WTC11 (cell line): Measurements from ENCODE around the gene KLHL29. TPM values are rescaled to one million over a fixed set of nuclear protein-coding genes. Genes with fewer than 3 reads are reported as not detected.

ENCODE experiments used
- ATAC-seq: fragments of 200-7000 bp; cut with Tn5 transposase; 2 replicates; pipeline ENCODE4 v1.10.0; 2021; ENCODE audit warnings: mild to moderate bottlenecking, moderate library complexity
- CTCF ChIA-PET: fragments of 300-600 bp; sonication (Branson Sonifier 250); formaldehyde crosslinking; loops from one replicate; lab custom pipeline; 2021; ENCODE audit warnings: antibody characterized with exemption; lab: Charles Lee
- POLR2A ChIA-PET: fragments of 350-600 bp; sonication (Branson Sonifier 250); formaldehyde crosslinking; loops from one replicate; lab custom pipeline; 2021; ENCODE audit warnings: antibody characterized with exemption; lab: Charles Lee
- DNase-seq: peaks from one replicate; pipeline ENCODE4 v3.0.0; 2021; ENCODE audit warnings: low spot score
- H3K27ac Mint-ChIP-seq: 2 replicates; pipeline ENCODE4 v1.8.0; 2021; ENCODE audit warnings: mixed read lengths
- H3K27me3 Mint-ChIP-seq: 2 replicates; pipeline ENCODE4 v1.8.0; 2021; ENCODE audit warnings: low read depth, mild to moderate bottlenecking, moderate library complexity, mixed read lengths
- H3K36me3 Mint-ChIP-seq: 2 replicates; pipeline ENCODE4 v1.8.0; 2021; ENCODE audit warnings: mixed read lengths
- H3K4me1 Mint-ChIP-seq: 2 replicates; pipeline ENCODE4 v1.8.0; 2022; ENCODE audit warnings: mixed read lengths
- H3K4me3 Mint-ChIP-seq: 2 replicates; pipeline ENCODE4 v1.8.0; 2021; ENCODE audit warnings: mild to moderate bottlenecking, moderate library complexity, mixed read lengths
- H3K9me3 Mint-ChIP-seq: 2 replicates; pipeline ENCODE4 v1.8.0; 2021; ENCODE audit warnings: mixed read lengths
- CREB1 ChIP-seq: sonication (generic); formaldehyde crosslinking; IDR thresholded peaks from 2 replicates; pipeline ENCODE4 v1.8.0; 2023; ENCODE audit warnings: mild to moderate bottlenecking, missing genetic modification reagents
- ELF4 ChIP-seq: sonication (generic); formaldehyde crosslinking; IDR thresholded peaks from 2 replicates; pipeline ENCODE4 v1.8.1; 2022; ENCODE audit warnings: low read depth, mild to moderate bottlenecking, moderate library complexity, missing genetic modification reagents
- ESRRA ChIP-seq: sonication (generic); formaldehyde crosslinking; IDR thresholded peaks from 2 replicates; pipeline ENCODE4 v1.8.1; 2022; ENCODE audit warnings: mild to moderate bottlenecking, missing genetic modification reagents, borderline replicate concordance
- FOXJ3 ChIP-seq: sonication (generic); formaldehyde crosslinking; IDR thresholded peaks from 2 replicates; pipeline ENCODE4 v1.9.0; 2021; ENCODE audit warnings: missing genetic modification reagents, mild to moderate bottlenecking, borderline replicate concordance
- FOXK1 ChIP-seq: sonication (generic); formaldehyde crosslinking; IDR thresholded peaks from 2 replicates; pipeline ENCODE4 v1.8.0; 2022; ENCODE audit warnings: mild to moderate bottlenecking, moderate library complexity, missing genetic modification reagents
- JAZF1 ChIP-seq: fragments of 250-450 bp; sonication (Bioruptor Pico); IDR thresholded peaks from 2 replicates; pipeline ENCODE4 v1.9.0; 2021; ENCODE audit warnings: moderate library complexity, mild to moderate bottlenecking, inconsistent platforms
- RORB ChIP-seq: fragments of 250-450 bp; sonication (Bioruptor Pico); IDR thresholded peaks from 2 replicates; pipeline ENCODE4 v1.9.0; 2021; ENCODE audit warnings: mild to moderate bottlenecking
- SMAD4 ChIP-seq: sonication (generic); formaldehyde crosslinking; IDR thresholded peaks from 2 replicates; pipeline ENCODE4 v1.8.0; 2022; ENCODE audit warnings: mild to moderate bottlenecking, missing genetic modification reagents
- ZNF219 ChIP-seq: sonication (generic); formaldehyde crosslinking; IDR thresholded peaks from 2 replicates; pipeline ENCODE4 v1.8.0; 2023; ENCODE audit warnings: missing genetic modification reagents, mild to moderate bottlenecking, borderline replicate concordance
- ZNF232 ChIP-seq: sonication (generic); formaldehyde crosslinking; IDR thresholded peaks from 2 replicates; pipeline ENCODE4 v1.8.0; 2022; ENCODE audit warnings: mild to moderate bottlenecking, missing genetic modification reagents
- ZNF263 ChIP-seq: sonication (generic); formaldehyde crosslinking; IDR thresholded peaks from 2 replicates; pipeline ENCODE4 v1.8.1; 2022; ENCODE audit warnings: low read depth, mild to moderate bottlenecking, moderate library complexity, missing genetic modification reagents
- total RNA-seq: library from RNA; stranded (reverse); gene quantifications from 3 replicates; pipeline ENCODE4 v1.2.3, GENCODE V29; 2021
- TF ChIP-seq, protein P1 (sequence below): sonication (generic); formaldehyde crosslinking; IDR thresholded peaks from 2 replicates; pipeline ENCODE4 v1.8.0; 2023; ENCODE audit warnings: missing genetic modification reagents
- TF ChIP-seq, protein P2 (sequence below): sonication (generic); formaldehyde crosslinking; IDR thresholded peaks from 2 replicates; pipeline ENCODE4 v1.8.1; 2023; ENCODE audit warnings: mild to moderate bottlenecking, missing genetic modification reagents, moderate library complexity
- TF ChIP-seq, protein P3 (sequence below): fragments of 250-450 bp; sonication (Bioruptor Pico); IDR thresholded peaks from 2 replicates; pipeline ENCODE4 v1.9.0; 2021; ENCODE audit warnings: mild to moderate bottlenecking
- TF ChIP-seq, protein P4 (sequence below): sonication (generic); formaldehyde crosslinking; conservative IDR thresholded peaks from 2 replicates; pipeline ENCODE4 v1.8.1; 2022; ENCODE audit warnings: mild to moderate bottlenecking, missing genetic modification reagents
- TF ChIP-seq, protein P5 (sequence below): sonication (generic); formaldehyde crosslinking; IDR thresholded peaks from 2 replicates; pipeline ENCODE4 v1.8.1; 2023; ENCODE audit warnings: mild to moderate bottlenecking, missing genetic modification reagents, moderate library complexity
- TF ChIP-seq, protein P6 (sequence below): fragments of 250-450 bp; sonication (Bioruptor Pico); IDR thresholded peaks from 2 replicates; pipeline ENCODE4 v1.9.0; 2021; ENCODE audit warnings: mild to moderate bottlenecking
- TF ChIP-seq, protein P7 (sequence below): sonication (generic); formaldehyde crosslinking; IDR thresholded peaks from 2 replicates; pipeline ENCODE4 v1.8.0; 2022; ENCODE audit warnings: mild to moderate bottlenecking, missing genetic modification reagents
- TF ChIP-seq, protein P8 (sequence below): sonication (generic); formaldehyde crosslinking; IDR thresholded peaks from 2 replicates; pipeline ENCODE4 v1.8.1; 2023; ENCODE audit warnings: mild to moderate bottlenecking, missing genetic modification reagents, borderline replicate concordance
- TF ChIP-seq, protein P9 (sequence below): fragments of 250-450 bp; sonication (Bioruptor Pico); IDR thresholded peaks from 2 replicates; pipeline ENCODE4 v1.9.0; 2021; ENCODE audit warnings: moderate library complexity, mild to moderate bottlenecking, inconsistent platforms, borderline replicate concordance

The KLHL29 gene
- total RNA-seq, 1 experiment from 2014 or later = 7.1 TPM

DNA sequence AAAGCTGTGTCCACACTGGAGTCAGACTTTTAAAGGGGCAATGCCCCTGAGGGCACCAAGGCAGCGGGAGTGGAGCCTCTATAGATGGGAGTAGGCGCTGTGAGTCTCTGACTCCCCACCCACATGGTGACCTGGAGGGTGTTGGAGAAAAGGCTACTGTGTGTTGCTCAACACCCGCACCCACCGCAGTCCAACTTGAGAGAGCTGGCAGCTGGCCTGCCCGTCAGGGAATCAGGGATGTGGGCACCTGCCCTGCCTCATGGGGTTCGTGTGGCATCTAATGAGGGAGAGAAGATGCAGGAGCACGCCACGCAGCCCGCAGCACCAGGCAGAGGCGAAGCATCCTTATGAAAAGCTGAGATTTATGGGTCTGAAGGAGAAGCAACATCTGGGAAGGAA lies 84.2 kb downstream of the KLHL29 start:
- H3K9me3 Mint-ChIP-seq = peaks cover 5% of the 10 kb centered on the region
- ATAC-seq (no peak), DNase-seq (no peak)
- H3K4me3 Mint-ChIP-seq = no peak overlapping the region
- POLR2A ChIA-PET = no interaction called here
- no peak for TF ChIP-seq ZNF232 (CRISPR knock-in tag)
- TF ChIP-seq, protein P1, sequence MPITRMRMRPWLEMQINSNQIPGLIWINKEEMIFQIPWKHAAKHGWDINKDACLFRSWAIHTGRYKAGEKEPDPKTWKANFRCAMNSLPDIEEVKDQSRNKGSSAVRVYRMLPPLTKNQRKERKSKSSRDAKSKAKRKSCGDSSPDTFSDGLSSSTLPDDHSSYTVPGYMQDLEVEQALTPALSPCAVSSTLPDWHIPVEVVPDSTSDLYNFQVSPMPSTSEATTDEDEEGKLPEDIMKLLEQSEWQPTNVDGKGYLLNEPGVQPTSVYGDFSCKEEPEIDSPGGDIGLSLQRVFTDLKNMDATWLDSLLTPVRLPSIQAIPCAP (CRISPR knock-in tag) = no peak
- no peak for TF ChIP-seq ZNF263 (CRISPR knock-in tag)
- no peak for TF ChIP-seq RORB (CRISPR knock-in tag)
- no peak for TF ChIP-seq ELF4
- TF ChIP-seq, protein P2, sequence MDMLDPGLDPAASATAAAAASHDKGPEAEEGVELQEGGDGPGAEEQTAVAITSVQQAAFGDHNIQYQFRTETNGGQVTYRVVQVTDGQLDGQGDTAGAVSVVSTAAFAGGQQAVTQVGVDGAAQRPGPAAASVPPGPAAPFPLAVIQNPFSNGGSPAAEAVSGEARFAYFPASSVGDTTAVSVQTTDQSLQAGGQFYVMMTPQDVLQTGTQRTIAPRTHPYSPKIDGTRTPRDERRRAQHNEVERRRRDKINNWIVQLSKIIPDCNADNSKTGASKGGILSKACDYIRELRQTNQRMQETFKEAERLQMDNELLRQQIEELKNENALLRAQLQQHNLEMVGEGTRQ (CRISPR knock-in tag) = no peak
- TF ChIP-seq, protein P3, sequence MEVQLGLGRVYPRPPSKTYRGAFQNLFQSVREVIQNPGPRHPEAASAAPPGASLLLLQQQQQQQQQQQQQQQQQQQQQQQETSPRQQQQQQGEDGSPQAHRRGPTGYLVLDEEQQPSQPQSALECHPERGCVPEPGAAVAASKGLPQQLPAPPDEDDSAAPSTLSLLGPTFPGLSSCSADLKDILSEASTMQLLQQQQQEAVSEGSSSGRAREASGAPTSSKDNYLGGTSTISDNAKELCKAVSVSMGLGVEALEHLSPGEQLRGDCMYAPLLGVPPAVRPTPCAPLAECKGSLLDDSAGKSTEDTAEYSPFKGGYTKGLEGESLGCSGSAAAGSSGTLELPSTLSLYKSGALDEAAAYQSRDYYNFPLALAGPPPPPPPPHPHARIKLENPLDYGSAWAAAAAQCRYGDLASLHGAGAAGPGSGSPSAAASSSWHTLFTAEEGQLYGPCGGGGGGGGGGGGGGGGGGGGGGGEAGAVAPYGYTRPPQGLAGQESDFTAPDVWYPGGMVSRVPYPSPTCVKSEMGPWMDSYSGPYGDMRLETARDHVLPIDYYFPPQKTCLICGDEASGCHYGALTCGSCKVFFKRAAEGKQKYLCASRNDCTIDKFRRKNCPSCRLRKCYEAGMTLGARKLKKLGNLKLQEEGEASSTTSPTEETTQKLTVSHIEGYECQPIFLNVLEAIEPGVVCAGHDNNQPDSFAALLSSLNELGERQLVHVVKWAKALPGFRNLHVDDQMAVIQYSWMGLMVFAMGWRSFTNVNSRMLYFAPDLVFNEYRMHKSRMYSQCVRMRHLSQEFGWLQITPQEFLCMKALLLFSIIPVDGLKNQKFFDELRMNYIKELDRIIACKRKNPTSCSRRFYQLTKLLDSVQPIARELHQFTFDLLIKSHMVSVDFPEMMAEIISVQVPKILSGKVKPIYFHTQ = no peak
- TF ChIP-seq, protein P4, sequence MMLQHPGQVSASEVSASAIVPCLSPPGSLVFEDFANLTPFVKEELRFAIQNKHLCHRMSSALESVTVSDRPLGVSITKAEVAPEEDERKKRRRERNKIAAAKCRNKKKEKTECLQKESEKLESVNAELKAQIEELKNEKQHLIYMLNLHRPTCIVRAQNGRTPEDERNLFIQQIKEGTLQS (CRISPR knock-in tag) = no peak
- peaks cover 15% of the 10 kb centered on the region for H3K27me3 Mint-ChIP-seq
- H3K36me3 Mint-ChIP-seq = no peaks in the 10 kb centered on the region; the same call in 1 of the 2 replicates
- CTCF ChIA-PET = no interaction called here
- no peak overlapping the region for H3K27ac Mint-ChIP-seq
- H3K4me1 Mint-ChIP-seq = no peaks in the 10 kb centered on the region

DNA sequence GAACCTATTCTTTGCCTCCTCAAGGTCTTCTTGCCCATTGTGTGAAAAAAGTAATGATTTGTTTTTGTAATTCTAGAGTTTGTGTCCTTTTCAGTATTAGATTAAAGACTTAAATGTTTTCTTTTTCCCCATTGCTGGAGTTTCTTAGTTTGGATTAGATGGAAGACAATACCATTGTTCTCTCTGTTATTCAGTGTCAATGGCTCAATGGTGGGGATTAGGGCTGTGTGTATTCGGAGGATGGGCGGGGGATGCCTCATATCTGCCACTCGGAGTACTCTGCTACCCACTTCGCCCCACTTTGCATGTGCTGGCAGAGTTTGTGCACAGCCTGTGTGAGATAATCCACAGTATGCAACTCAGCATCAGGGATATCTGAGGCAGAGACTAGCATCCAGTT lies 90.1 kb downstream of the KLHL29 start:
- peaks cover 5% of the 10 kb centered on the region for H3K9me3 Mint-ChIP-seq
- peaks cover 27% of the 10 kb centered on the region for H3K27me3 Mint-ChIP-seq
- TF ChIP-seq JAZF1 (CRISPR knock-in tag) = no peak
- TF ChIP-seq FOXK1 (CRISPR knock-in tag) = no peak
- TF ChIP-seq, protein P5, sequence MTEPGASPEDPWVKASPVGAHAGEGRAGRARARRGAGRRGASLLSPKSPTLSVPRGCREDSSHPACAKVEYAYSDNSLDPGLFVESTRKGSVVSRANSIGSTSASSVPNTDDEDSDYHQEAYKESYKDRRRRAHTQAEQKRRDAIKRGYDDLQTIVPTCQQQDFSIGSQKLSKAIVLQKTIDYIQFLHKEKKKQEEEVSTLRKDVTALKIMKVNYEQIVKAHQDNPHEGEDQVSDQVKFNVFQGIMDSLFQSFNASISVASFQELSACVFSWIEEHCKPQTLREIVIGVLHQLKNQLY (CRISPR knock-in tag) = no peak
- TF ChIP-seq ESRRA = no peak
- no peak for TF ChIP-seq ZNF263 (CRISPR knock-in tag)
- TF ChIP-seq, protein P6, sequence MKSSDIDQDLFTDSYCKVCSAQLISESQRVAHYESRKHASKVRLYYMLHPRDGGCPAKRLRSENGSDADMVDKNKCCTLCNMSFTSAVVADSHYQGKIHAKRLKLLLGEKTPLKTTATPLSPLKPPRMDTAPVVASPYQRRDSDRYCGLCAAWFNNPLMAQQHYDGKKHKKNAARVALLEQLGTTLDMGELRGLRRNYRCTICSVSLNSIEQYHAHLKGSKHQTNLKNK = no peak
- TF ChIP-seq SMAD4 = no peak
- TF ChIP-seq, protein P7, sequence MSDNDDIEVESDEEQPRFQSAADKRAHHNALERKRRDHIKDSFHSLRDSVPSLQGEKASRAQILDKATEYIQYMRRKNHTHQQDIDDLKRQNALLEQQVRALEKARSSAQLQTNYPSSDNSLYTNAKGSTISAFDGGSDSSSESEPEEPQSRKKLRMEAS (CRISPR knock-in tag) = no peak
- TF ChIP-seq CREB1 (CRISPR knock-in tag) = no peak
- TF ChIP-seq, protein P8, sequence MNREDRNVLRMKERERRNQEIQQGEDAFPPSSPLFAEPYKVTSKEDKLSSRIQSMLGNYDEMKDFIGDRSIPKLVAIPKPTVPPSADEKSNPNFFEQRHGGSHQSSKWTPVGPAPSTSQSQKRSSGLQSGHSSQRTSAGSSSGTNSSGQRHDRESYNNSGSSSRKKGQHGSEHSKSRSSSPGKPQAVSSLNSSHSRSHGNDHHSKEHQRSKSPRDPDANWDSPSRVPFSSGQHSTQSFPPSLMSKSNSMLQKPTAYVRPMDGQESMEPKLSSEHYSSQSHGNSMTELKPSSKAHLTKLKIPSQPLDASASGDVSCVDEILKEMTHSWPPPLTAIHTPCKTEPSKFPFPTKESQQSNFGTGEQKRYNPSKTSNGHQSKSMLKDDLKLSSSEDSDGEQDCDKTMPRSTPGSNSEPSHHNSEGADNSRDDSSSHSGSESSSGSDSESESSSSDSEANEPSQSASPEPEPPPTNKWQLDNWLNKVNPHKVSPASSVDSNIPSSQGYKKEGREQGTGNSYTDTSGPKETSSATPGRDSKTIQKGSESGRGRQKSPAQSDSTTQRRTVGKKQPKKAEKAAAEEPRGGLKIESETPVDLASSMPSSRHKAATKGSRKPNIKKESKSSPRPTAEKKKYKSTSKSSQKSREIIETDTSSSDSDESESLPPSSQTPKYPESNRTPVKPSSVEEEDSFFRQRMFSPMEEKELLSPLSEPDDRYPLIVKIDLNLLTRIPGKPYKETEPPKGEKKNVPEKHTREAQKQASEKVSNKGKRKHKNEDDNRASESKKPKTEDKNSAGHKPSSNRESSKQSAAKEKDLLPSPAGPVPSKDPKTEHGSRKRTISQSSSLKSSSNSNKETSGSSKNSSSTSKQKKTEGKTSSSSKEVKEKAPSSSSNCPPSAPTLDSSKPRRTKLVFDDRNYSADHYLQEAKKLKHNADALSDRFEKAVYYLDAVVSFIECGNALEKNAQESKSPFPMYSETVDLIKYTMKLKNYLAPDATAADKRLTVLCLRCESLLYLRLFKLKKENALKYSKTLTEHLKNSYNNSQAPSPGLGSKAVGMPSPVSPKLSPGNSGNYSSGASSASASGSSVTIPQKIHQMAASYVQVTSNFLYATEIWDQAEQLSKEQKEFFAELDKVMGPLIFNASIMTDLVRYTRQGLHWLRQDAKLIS (CRISPR knock-in tag) = no peak
- TF ChIP-seq ZNF219 = no peak
- TF ChIP-seq FOXJ3 (CRISPR knock-in tag) = no peak
- TF ChIP-seq, protein P9, sequence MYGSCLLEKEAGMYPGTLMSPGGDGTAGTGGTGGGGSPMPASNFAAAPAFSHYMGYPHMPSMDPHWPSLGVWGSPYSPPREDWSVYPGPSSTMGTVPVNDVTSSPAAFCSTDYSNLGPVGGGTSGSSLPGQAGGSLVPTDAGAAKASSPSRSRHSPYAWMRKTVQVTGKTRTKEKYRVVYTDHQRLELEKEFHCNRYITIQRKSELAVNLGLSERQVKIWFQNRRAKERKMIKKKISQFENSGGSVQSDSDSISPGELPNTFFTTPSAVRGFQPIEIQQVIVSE = no peak
- TF ChIP-seq, all 79 proteins: peak for 0
- ATAC-seq = peak; percentile 43
- Mint-ChIP-seq H3K4me3 (no peak overlapping the region), H3K36me3 (no peaks in the 10 kb centered on the region; the same call in 1 of the 2 replicates), H3K4me1 (peaks cover 50% of the 10 kb centered on the region), H3K27ac (no peak overlapping the region)
- DNase-seq = no peak
- ChIA-PET CTCF (interaction anchor here (0.7 to 1.4 kb wide), 3 partner anchors 14 to 145 kb away, joined by 3 to 4 read pairs (median 4); no protein-coding TSS in a partner anchor), POLR2A (no interaction called here)
